Endothelial cell of umbilical vein (primary cell): ENCODE results near the gene SSUH2. TPM values are rescaled to one million over a fixed set of nuclear protein-coding genes. Genes with fewer than 3 reads are reported as not detected.
"Not testable (repeated sequence)": the region's sequence is repeated elsewhere in the genome, so short reads cannot be mapped to it uniquely, and the experiment has no call there.

Experiments
- BruUV-seq: library from RNA; stranded (reverse); fragments of 400-500 nt; replicated peaks from 2 replicates; lab custom pipeline; 2021; lab: Mats Ljungman, UMichigan
- CTCF ChIA-PET: fragments of 300-600, 350-600 bp; sonication (Branson Sonifier 250); formaldehyde crosslinking; loops from one replicate; lab custom pipeline; 2021; ENCODE audit warnings: antibody characterized with exemption, inconsistent platforms; lab: Charles Lee
- POLR2A ChIA-PET: fragments of 300-600, 350-600 bp; sonication (Branson Sonifier 250); formaldehyde crosslinking; loops from one replicate; lab custom pipeline; 2021; ENCODE audit warnings: antibody characterized with exemption, inconsistent platforms; lab: Charles Lee
- DNase-seq: peaks from one replicate; pipeline ENCODE4 v3.0.0-alpha.2; 2011; ENCODE audit warnings: low read depth, low spot score
- FAIRE-seq: peaks from 2 replicates; lab custom pipeline; 2011; peaks lifted over from hg19 to GRCh38; lab: Jason Lieb, UNC
- H2AFZ ChIP-seq: 2 replicates; pipeline ENCODE4 v1.6.0; 2012; ENCODE audit warnings: low read depth, low read length, control low read depth, inconsistent platforms
- H3K27ac ChIP-seq: 2 replicates; pipeline ENCODE4 v1.5.1; 2011; ENCODE audit warnings: low read depth, mild to moderate bottlenecking, control low read depth, low read length, moderate library complexity; ENCODE audit not compliant: insufficient read depth
- H3K27me3 ChIP-seq, 2 experiments: 2 replicates each; pipeline versions ENCODE4 v1.6.0 to v1.6.1; 2011; ENCODE audit warnings: low read length in 2 of 2, mixed read lengths in 1 of 2; ENCODE audit not compliant: control insufficient read depth in 2 of 2, insufficient read depth in 2 of 2
- H3K36me3 ChIP-seq, 2 experiments: 2 replicates in 1 of 2; 3 replicates in 1 of 2; pipeline ENCODE4 v1.5.1; 2011; ENCODE audit warnings: low read length in 2 of 2, mild to moderate bottlenecking in 1 of 2, moderate library complexity in 1 of 2; ENCODE audit not compliant: control insufficient read depth in 2 of 2, insufficient read depth in 2 of 2; ENCODE audit errors: extremely low read depth in 1 of 2
- H3K4me1 ChIP-seq: 3 replicates; pipeline ENCODE4 v1.5.1; 2011; ENCODE audit warnings: mild to moderate bottlenecking, low read length; ENCODE audit not compliant: control insufficient read depth, insufficient read depth; ENCODE audit errors: extremely low read depth
- H3K4me2 ChIP-seq: 2 replicates; pipeline ENCODE4 v1.6.1; 2011; ENCODE audit warnings: low read length, control low read depth, mixed read lengths; ENCODE audit not compliant: insufficient read depth
- H3K4me3 ChIP-seq, 3 experiments: fragments of 200-600 bp in 1 of 3; sonication (generic), shearing (Covaris generic) in 1 of 3; replicated peaks in 1 of 3; 2 replicates each; pipeline ENCODE4 v1.5.1; 2011 to 2016; ENCODE audit warnings: control low read depth in 3 of 3, low read length in 3 of 3, mild to moderate bottlenecking in 2 of 3, inconsistent platforms in 1 of 3, low read depth in 1 of 3, moderate library complexity in 1 of 3; ENCODE audit not compliant: insufficient read depth in 1 of 3
- H3K79me2 ChIP-seq: 2 replicates; pipeline ENCODE4 v1.6.0; 2012; ENCODE audit warnings: low read length, inconsistent platforms; ENCODE audit not compliant: control insufficient read depth, insufficient read depth
- H3K9ac ChIP-seq: replicated peaks from 2 replicates; pipeline ENCODE3; 2011; ENCODE audit warnings: low read length, control low read depth; ENCODE audit not compliant: insufficient read depth; ENCODE audit errors: extremely low read depth
- H3K9me1 ChIP-seq: replicated peaks from 3 replicates; pipeline ENCODE4 v1.6.0; 2011; ENCODE audit warnings: mild to moderate bottlenecking, low read length; ENCODE audit not compliant: control insufficient read depth, insufficient read depth; ENCODE audit errors: extremely low read depth
- H3K9me3 ChIP-seq: replicated peaks from 2 replicates; pipeline ENCODE4 v1.5.1; 2012; ENCODE audit warnings: low read length, inconsistent platforms; ENCODE audit not compliant: control insufficient read depth, insufficient read depth
- H4K20me1 ChIP-seq: replicated peaks from 2 replicates; pipeline ENCODE3; 2011; ENCODE audit warnings: mild to moderate bottlenecking, low read length; ENCODE audit not compliant: control insufficient read depth, insufficient read depth; ENCODE audit errors: extremely low read depth
- CTCF ChIP-seq, 2 donors: IDR thresholded peaks; 1 replicate in 1 of 2; 2 replicates in 1 of 2; pipeline ENCODE4 v1.5.1; 2011; ENCODE audit warnings: low read length in 2 of 2, mild to moderate bottlenecking in 2 of 2, moderate library complexity in 2 of 2, control low read depth in 1 of 2, inconsistent platforms in 1 of 2, low read depth in 1 of 2; ENCODE audit not compliant: insufficient read depth in 1 of 2; ENCODE audit errors: extremely low read depth in 1 of 2
- FOS ChIP-seq: IDR thresholded peaks from 2 replicates; pipeline ENCODE4 v1.6.1; 2011; ENCODE audit warnings: mild to moderate bottlenecking, low read length, moderate library complexity, borderline replicate concordance; ENCODE audit not compliant: insufficient read depth
- GATA2 ChIP-seq: IDR thresholded peaks from 2 replicates; pipeline ENCODE4 v1.7.0; 2011; ENCODE audit warnings: low read depth, mild to moderate bottlenecking, moderate library complexity, mixed read lengths, low read length; ENCODE audit not compliant: insufficient read length, insufficient read depth
- JUN ChIP-seq: IDR thresholded peaks from 2 replicates; pipeline ENCODE4 v1.6.1; 2011; ENCODE audit warnings: borderline replicate concordance, low read depth; ENCODE audit not compliant: insufficient read length, insufficient read depth
- MAX ChIP-seq: IDR thresholded peaks from 2 replicates; pipeline ENCODE4 v1.6.1; 2011; ENCODE audit not compliant: insufficient read depth, insufficient read length
- MYC ChIP-seq: IDR thresholded peaks from one replicate; pipeline ENCODE4 v1.6.1; 2011; ENCODE audit warnings: mild to moderate bottlenecking, low read depth, low read length
- POLR2A ChIP-seq: IDR thresholded peaks from 2 replicates; pipeline ENCODE4 v1.6.1; 2012; ENCODE audit warnings: low read depth, mild to moderate bottlenecking, control low read depth, low read length
- POLR2AphosphoS5 ChIP-seq: IDR thresholded peaks from 2 replicates; pipeline ENCODE4 v1.6.1; 2012; ENCODE audit warnings: low read depth, mild to moderate bottlenecking, control low read depth, low read length, moderate library complexity; ENCODE audit not compliant: insufficient read depth
- dilution Hi-C: fragments of 300-500 bp; cut with MboI; formaldehyde crosslinking; loops from one replicate; pipeline ENCODE4 v1.15.0; 2019; ENCODE audit warnings: low sequenced_read_pairs; ENCODE audit not compliant: extremely low pct_ligation_motif_present
- intact Hi-C: fragments of 100-400 bp; cut with micrococcal nuclease; formaldehyde crosslinking; loops from one replicate; pipeline ENCODE4 v1.10.0; 2022
- polyA plus RNA-seq, 4 experiments: library from polyadenylated mRNA; depleted of rRNA in 3 of 4; stranded (reverse) in 3 of 4; unstranded in 1 of 4; fragments of >200 nt; gene quantifications; 2 replicates each; pipeline versions ENCODE4 v1.2.1 to v1.2.3, GENCODE V29; 2011 to 2012; ENCODE audit warnings: missing spikeins in 1 of 4
- total RNA-seq: library from RNA; stranded (reverse); gene quantifications from 2 replicates; pipeline ENCODE4 v1.2.3, GENCODE V29; 2021

The SSUH2 gene
- total and polyA plus RNA-seq, 2 donors (not counting 3 experiments of a cell fraction or from before 2014, with no cell fraction given), result 0.44 TPM; not detected in 1

GRCh38 chr3:8581373-8581772 is 63.2 kb downstream of the SSUH2 start:
- Histone ChIP-seq H3K4me1 (no peaks in the 10 kb centered on the region), H3K4me2 (no peak overlapping the region), H3K27me3 (no peaks in the 10 kb centered on the region), H3K4me3 (no peak overlapping the region), H2AFZ (no peak overlapping the region), H4K20me1 (no peaks in the 10 kb centered on the region), H3K36me3 (no peaks in the 10 kb centered on the region), H3K9ac (no peak overlapping the region), H3K9me3 (no peaks in the 10 kb centered on the region), H3K79me2 (no peaks in the 10 kb centered on the region), H3K27ac (no peak overlapping the region), H3K9me1 (no peaks in the 10 kb centered on the region)
- dilution Hi-C loops (no loop called here), intact Hi-C loops (no loop called here)
- ChIA-PET CTCF (no interaction called here), POLR2A (no interaction called here)
- TF ChIP-seq FOS (no peak), JUN (no peak), POLR2A (no peak), POLR2AphosphoS5 (no peak), MYC (no peak), MAX (no peak), GATA2 (no peak), CTCF (IDR thresholded peaks at IDR 0.05; ENCODE audit: extremely low read depth in 1 of 2, insufficient read depth in 1 of 2, low read depth in 1 of 2, low read length in 2 of 2) (no peak)
- BruUV-seq, result no TSS peak
- DNase-seq (no peak), FAIRE-seq (no peak)

- intact Hi-C loops, dilution Hi-C loops, H3K4me3 ChIP-seq, BruUV-seq, H2AFZ ChIP-seq, H3K4me1 ChIP-seq, H3K4me2 ChIP-seq, DNase-seq, H3K9me1 ChIP-seq, FAIRE-seq, H3K27me3 ChIP-seq, H3K27ac ChIP-seq, H4K20me1 ChIP-seq, POLR2A ChIA-PET, H3K36me3 ChIP-seq, H3K79me2 ChIP-seq, H3K9me3 ChIP-seq, CTCF ChIA-PET, H3K9ac ChIP-seq: not testable (repeated sequence)
Measured at GRCh38 chr3:8580434-8580833, 64.2 kb downstream of the SSUH2 start.
